Activated effector memory CD4-positive, alpha-beta T cell treated with anti-CD3 and anti-CD28 coated beads, Interleukin-2, amount 50 U/mL, for 16 hours (primary cell): ENCODE data around the gene MCOLN3.
A peak's percentile ranks its signal among the peaks of the same experiment; 100 is the strongest.

Experiments used
- DNase-seq: peaks from one replicate; pipeline ENCODE4 v3.0.0-alpha.2; 2020

MCOLN3 gene

DNA sequence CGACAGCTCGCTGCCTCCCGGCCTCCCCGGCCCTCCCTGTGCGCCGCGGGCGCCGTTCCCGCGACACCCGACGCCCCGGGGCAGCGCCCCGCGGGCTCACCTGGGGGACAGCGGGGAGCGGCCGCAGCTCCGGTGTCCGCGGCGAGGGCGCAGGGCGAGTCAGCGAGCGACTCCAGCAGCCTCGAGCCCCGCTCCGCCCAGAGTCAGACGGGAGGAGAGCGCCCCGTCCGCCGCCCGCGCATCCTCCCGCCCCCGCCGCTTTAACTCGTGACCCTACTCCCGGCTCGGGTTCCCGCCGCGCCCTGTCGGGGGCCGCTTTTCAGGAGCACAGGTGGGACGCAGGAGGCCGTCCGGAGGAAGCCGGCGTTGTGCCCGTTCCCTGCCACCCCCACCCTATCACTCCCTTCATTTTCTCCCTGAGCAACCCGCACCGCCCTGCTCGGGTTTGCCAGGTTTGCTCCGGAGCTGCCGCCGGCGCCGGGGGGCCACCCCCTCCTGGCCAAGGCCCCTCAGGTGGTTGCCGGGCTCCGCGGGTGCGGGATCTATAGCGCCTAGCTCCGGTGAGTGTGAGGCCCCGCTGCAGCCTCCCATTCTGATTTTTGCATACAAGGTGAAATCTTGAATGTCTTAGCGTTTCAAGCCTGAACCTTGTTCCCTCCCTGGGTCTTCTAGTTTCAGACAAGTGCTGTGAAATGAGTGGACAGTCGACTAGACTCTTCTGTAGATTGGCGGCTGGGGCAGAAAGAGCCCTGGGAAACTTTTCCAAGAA, at the start of gene MCOLN3:
Gene MCOLN3 (minus strand): TSS at position 205 of the 769 bp plus-strand sequence. CDS start 3,140 bp downstream, outside the sequence.
- peak; percentile 78 for DNase-seq

DNA sequence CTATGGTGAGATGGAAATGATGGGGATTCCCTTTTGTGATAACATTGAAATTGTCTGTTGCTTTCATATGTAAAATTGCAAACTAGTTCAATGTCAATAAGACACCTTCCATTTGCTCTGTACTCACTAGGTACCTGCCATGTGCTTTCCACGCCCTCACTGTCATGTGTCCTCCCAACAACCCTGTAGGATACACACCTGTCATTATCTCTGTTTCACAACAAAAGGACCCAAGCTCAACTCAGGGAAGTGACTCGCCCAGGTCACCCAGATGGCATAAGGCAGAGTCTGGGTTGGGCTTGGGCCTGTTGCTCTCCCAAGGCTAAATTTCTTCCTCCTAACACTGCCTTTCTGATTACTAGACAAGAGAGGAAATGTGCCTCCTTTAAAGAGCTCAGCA, 45.3 kb upstream of the MCOLN3 start:
- no peak for DNase-seq

- DNase-seq = no peak
Measured at GRCh38 chr1:85091671-85092280, 43.5 kb upstream of the MCOLN3 start.

DNA sequence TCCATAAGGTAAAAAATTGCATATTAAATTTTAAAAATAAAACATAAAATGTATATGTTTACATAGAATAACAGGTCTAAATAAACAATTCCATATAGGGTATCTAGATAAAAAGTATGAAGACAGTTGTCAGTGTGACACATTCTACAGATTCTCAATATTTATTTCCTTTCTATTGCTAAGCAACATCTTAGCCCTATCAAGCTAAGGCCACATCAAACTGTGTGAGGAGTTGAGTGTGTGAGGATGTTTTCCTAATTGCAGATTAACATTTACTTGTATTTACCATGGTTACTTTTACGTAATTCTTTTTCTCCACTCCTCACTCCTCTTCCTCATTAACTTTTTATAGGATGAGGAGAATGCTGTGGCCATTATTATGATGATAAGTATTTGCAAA, 41.9 kb upstream of the MCOLN3 start:
- DNase-seq = no peak

- DNase-seq = no peak
Measured at GRCh38 chr1:85089203-85089602, 40.9 kb upstream of the MCOLN3 start.

GRCh38 chr1:85088408-85088784, 40.1 kb upstream of the MCOLN3 start:
- DNase-seq = no peak

DNA sequence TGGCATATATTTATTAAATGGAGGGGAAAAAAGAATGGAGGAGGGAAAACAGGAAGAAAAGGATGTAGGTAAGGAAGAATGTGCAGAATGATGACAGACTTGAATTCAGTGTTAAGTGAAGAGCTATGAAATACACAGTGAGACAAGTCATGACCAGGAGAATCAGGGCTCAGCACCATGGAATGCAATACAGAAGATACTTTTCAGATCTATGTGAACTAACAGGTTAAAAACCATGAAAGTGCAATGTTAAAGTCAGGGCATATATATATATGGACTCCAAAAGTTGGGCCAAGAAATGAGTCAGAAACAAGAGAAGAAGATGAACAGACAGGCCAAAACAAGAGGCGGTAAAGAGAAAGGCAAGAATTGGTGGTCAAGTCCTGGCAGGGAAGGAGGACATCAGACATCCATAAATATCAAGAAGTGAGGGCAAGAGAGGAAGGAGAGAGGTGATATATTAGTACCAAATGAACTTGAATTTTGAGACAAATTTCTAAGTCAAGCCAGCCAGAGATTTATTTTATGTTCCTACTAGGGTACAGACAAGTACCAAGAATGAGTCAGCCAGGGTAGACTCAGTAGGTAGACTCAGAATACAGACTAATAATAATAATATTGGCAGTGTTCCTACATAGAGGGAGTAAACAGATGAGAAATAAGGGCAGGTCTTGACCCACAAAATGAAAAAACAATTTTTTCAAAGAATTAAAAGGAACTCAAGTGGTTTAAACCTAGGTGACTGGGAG, 39.5 kb upstream of the MCOLN3 start:
- no peak for DNase-seq

GRCh38 chr1:85085417-85085816, 37.1 kb upstream of the MCOLN3 start:
- DNase-seq = no peak

- no peak for DNase-seq
Measured at GRCh38 chr1:85078903-85079302, 30.6 kb upstream of the MCOLN3 start.

DNA sequence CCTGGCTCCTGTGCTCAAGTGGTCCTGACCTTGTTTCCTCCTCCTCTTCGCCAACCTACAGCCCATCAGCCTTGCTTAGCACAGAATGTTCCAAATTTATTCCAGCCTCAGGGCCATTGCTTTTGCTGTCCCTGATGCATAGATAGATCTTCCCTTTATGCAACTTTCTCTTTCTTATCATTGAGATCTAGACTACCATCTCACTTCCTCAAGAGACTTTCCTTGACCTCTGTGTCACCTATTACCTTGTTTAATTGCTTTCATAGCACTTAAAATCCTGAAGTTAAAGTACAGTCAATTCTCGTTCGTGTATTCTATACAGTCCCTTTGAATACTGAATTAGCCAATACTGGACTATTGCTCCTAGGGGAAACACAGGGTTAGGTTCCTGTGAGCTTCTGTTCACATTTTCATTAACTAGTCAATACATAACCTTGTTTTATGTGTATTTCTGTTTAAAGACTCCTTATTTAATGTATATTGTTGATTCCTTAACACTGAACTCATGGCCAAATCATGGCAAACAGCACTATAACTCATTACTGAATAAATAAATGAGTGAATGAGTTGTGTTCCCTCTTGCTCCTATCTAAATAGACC, 26.2 kb upstream of the MCOLN3 start:
- no peak for DNase-seq

DNA sequence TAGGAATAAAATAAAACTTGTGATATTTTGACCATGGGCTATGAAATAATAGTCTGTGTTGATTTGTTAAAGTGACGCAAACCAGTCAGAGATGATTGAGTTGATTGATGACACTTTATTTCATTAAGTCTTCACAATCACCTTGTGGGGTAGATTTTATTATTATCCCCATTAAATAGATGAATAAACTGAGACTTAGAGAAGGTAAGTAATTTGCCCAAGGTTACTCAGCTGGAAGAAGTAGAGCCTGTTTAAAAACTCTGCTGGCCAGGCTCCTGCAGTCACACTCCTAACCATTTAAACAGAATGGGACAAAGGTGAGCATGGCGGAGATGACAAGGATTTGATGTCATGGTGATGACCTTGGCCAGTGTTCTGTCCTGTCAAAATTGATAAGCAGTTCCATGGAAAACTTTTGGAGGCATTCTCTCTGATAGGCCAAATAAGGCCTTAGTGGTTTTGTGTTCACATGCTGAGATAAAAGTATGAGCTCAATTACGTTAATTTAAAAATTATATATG, 22.7 kb upstream of the MCOLN3 start:
- no peak for DNase-seq

GRCh38 chr1:85068846-85069245, 20.5 kb upstream of the MCOLN3 start:
- DNase-seq = no peak

GRCh38 chr1:85065550-85065949, 17.2 kb upstream of the MCOLN3 start:
- no peak for DNase-seq

GRCh38 chr1:85062425-85063026, 14.2 kb upstream of the MCOLN3 start:
- DNase-seq = no peak

GRCh38 chr1:85061711-85062424, 13.6 kb upstream of the MCOLN3 start:
- DNase-seq = peak; percentile 89

DNA sequence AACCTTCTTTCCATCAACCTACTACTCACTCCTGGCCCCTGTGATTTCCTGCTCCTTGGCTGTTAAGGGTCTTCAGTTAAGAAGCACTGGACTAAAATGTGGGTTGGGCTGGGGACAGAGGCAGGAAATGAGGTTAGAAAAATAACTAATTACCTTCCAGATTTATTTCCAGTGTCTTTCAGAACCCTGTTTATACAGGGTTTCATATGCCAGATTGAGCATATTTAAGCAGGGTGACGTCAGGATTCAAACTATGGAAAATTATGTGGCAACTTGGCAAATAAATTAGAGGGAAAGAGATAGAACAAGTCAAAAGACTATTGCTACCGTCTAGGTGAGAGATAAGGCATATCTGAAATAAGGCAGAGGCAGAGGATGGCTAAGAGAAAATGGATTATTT, 11.7 kb upstream of the MCOLN3 start:
- DNase-seq = no peak

- DNase-seq = no peak
Measured at GRCh38 chr1:85059563-85059962, 11.3 kb upstream of the MCOLN3 start.

DNA sequence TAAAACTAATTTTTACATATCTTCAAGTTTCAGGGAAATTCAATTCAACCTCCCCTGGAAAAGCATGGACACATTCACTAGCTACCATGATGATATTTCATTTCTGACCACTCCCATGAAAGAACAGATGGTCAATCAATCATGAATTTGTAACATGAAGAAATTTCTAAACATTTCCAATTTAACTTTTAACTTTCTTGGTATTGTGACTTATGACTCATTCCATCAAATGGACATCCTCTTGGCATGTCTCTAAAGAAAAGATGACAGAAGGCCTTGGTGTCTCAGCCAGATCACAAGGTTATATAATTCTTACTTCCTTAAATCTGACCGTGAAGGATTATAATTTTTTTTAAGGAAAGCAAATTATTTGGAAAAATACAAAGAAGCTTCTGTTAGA, 10.5 kb upstream of the MCOLN3 start:
- DNase-seq = no peak

- DNase-seq = no peak
Measured at GRCh38 chr1:85058311-85058710, 10.0 kb upstream of the MCOLN3 start.

- no peak for DNase-seq
Measured at GRCh38 chr1:85054664-85055063, 6.4 kb upstream of the MCOLN3 start.

DNA sequence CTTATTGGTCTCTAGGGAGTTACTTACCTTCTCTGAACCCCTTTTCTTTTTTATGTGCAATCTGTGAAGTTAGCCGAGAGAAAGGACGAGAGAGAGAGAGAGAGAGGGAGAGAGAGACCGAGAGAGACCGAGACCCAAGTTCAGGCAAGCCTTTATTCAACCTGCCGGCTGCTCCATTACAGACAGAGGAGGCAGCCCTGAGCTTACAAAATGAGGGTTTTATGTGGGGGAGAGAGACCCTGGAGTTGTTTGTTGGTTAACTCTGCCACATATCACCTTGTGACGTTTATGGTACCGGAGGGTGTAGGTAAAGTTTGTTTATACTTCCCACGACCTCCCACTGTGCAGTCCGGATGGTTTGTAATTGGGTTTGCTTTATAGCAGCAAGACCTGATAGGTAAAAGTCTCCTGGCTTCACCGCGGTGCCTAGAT, 1.5 kb upstream of the MCOLN3 start:
- no peak for DNase-seq
